Neural cell (in vitro differentiated cells): ENCODE results near the gene TRIO. TPM values are rescaled to one million over a fixed set of nuclear protein-coding genes. Genes with fewer than 3 reads are reported as not detected.

Experiments
- H2AFZ ChIP-seq: fragments of 200-600, 300-800 bp; sonication (generic), shearing (Covaris generic); 2 replicates; pipeline ENCODE4 v1.6.0; 2014; ENCODE audit warnings: low read depth, mild to moderate bottlenecking, antibody characterized with exemption, low read length, moderate library complexity
- H3F3A ChIP-seq: fragments of 200-600 bp; shearing (Covaris generic); 2 replicates; pipeline ENCODE4 v1.6.1; 2016; ENCODE audit warnings: mild to moderate bottlenecking, moderate library complexity, mixed read lengths, antibody characterized with exemption, low read length; ENCODE audit not compliant: insufficient read depth, poor library complexity, severe bottlenecking
- H3K27ac ChIP-seq: fragments of 200-600, 300-800 bp; sonication (generic), shearing (Covaris generic); 2 replicates; pipeline ENCODE4 v1.5.1; 2014; ENCODE audit warnings: mild to moderate bottlenecking, low read length, moderate library complexity
- H3K27me3 ChIP-seq: fragments of 300-800, 200-600 bp; sonication (generic), shearing (Covaris generic); 2 replicates; pipeline ENCODE4 v1.6.0; 2014; ENCODE audit warnings: mild to moderate bottlenecking, low read depth, low read length, moderate library complexity; ENCODE audit not compliant: insufficient read depth
- H3K36me3 ChIP-seq: fragments of 300-800, 200-600 bp; sonication (generic), shearing (Covaris generic); 2 replicates; pipeline ENCODE4 v1.5.1; 2014; ENCODE audit warnings: mild to moderate bottlenecking, antibody characterized with exemption, low read length, moderate library complexity; ENCODE audit not compliant: insufficient read depth
- H3K4me2 ChIP-seq: fragments of 300-800, 200-600 bp; sonication (generic), shearing (Covaris generic); 2 replicates; pipeline ENCODE4 v1.6.0; 2014; ENCODE audit warnings: mild to moderate bottlenecking, low read length
- H3K4me3 ChIP-seq: fragments of 300-800, 200-600 bp; sonication (generic), shearing (Covaris generic); 2 replicates; pipeline ENCODE4 v1.5.1; 2014; ENCODE audit warnings: mild to moderate bottlenecking, low read length, moderate library complexity
- H3K79me2 ChIP-seq: fragments of 200-600 bp; shearing (Covaris generic); replicated peaks from 2 replicates; pipeline ENCODE4 v1.6.0; 2014; ENCODE audit warnings: mild to moderate bottlenecking, low read length, moderate library complexity; ENCODE audit not compliant: insufficient read depth
- H3K9ac ChIP-seq: fragments of 300-800, 200-600 bp; sonication (generic), shearing (Covaris generic); 2 replicates; pipeline ENCODE4 v1.6.1; 2016; ENCODE audit warnings: mild to moderate bottlenecking, low read length, mixed read lengths
- H3K9me2 ChIP-seq: fragments of 200-600 bp; shearing (Covaris generic); 2 replicates; pipeline ENCODE4 v1.6.1; 2016; ENCODE audit warnings: mild to moderate bottlenecking, low read length, mixed read lengths; ENCODE audit not compliant: insufficient read depth
- H3K9me3 ChIP-seq: fragments of 200-600, 300-800 bp; sonication (generic), shearing (Covaris generic); 2 replicates; pipeline ENCODE4 v1.6.1; 2016; ENCODE audit warnings: mild to moderate bottlenecking, mixed run types, low read length, moderate library complexity, mixed read lengths
- H4K20me1 ChIP-seq: fragments of 200-600 bp; shearing (Covaris generic); 2 replicates; pipeline ENCODE4 v1.6.1; 2016; ENCODE audit warnings: mild to moderate bottlenecking, mixed run types; ENCODE audit not compliant: insufficient read depth
- EP300 ChIP-seq: fragments of 450-650 bp; conservative IDR thresholded peaks from 2 replicates; pipeline ENCODE4 v1.6.1; 2014; ENCODE audit warnings: antibody characterized with exemption, mild to moderate bottlenecking, moderate library complexity; ENCODE audit not compliant: poor library complexity, severe bottlenecking
- EZH2 ChIP-seq: fragments of 200-600, 300-800 bp; shearing (Covaris generic), sonication (generic); IDR thresholded peaks from 2 replicates; pipeline ENCODE4 v1.6.1; 2014; ENCODE audit warnings: antibody characterized with exemption, low read length, borderline replicate concordance, mild to moderate bottlenecking; ENCODE audit not compliant: insufficient read depth, poor library complexity, severe bottlenecking
- MXI1 ChIP-seq: fragments of 450-650 bp; conservative IDR thresholded peaks from 2 replicates; pipeline ENCODE4 v1.6.1; 2014; ENCODE audit warnings: antibody characterized with exemption, mild to moderate bottlenecking; ENCODE audit not compliant: poor library complexity, severe bottlenecking
- RAD21 ChIP-seq: fragments of 450-650 bp; conservative IDR thresholded peaks from 2 replicates; pipeline ENCODE4 v1.6.1; 2014; ENCODE audit warnings: antibody characterized with exemption, mild to moderate bottlenecking, moderate library complexity
- SMC3 ChIP-seq: fragments of 450-650 bp; conservative IDR thresholded peaks from 2 replicates; pipeline ENCODE4 v1.6.1; 2014; ENCODE audit warnings: antibody characterized with exemption, mild to moderate bottlenecking, moderate library complexity; ENCODE audit not compliant: poor library complexity
- TAF1 ChIP-seq: IDR thresholded peaks from 2 replicates; pipeline ENCODE4 v1.6.1; 2012; ENCODE audit warnings: low read depth
- polyA plus RNA-seq: library from polyadenylated mRNA; depleted of rRNA; stranded (reverse); fragments of >200 nt; gene quantifications from 2 replicates; pipeline ENCODE4 v1.2.3, GENCODE V29; 2014
- TF ChIP-seq, protein P1 (sequence below): IDR thresholded peaks from 2 replicates; pipeline ENCODE4 v1.6.1; 2012; ENCODE audit warnings: borderline replicate concordance
- TF ChIP-seq, protein P2 (sequence below): fragments of 450-650 bp; IDR thresholded peaks from 2 replicates; pipeline ENCODE4 v1.5.1; 2014; ENCODE audit warnings: antibody characterized with exemption, mild to moderate bottlenecking, moderate library complexity; ENCODE audit not compliant: poor library complexity, severe bottlenecking

TRIO gene
- polyA plus RNA-seq, 1 donor from 2014 or later, result 168 TPM

DNA sequence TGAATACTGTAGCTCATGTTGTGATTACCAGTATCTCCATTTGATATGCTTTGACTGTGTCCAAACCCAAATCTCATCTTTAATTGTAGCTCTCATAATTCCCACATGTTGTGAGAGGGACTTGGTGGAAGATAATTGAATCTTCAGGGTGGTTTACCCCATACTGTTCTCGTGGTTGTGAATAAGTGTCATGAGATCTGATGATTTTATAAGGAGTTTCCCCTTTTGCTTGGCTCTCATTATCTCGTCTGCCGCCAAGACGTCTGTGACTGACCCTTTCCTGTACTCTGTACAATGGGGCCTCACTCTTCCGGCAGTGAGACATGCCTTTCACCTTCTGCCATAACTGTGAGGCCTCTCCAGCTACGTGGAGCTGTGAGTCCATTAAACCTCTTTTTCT, 59.3 kb downstream of the TRIO start:
- Histone ChIP-seq H3K4me3 (no peak overlapping the region), H3K4me2 (no peak overlapping the region), H3K27ac (no peak overlapping the region), H3K9ac (no peak overlapping the region), H3K27me3 (no peaks in the 10 kb centered on the region), H3K36me3 (no peaks in the 10 kb centered on the region), H3K79me2 (peaks cover 84% of the 10 kb centered on the region), H4K20me1 (peaks cover 31% of the 10 kb centered on the region), H3K9me2 (no peaks in the 10 kb centered on the region), H3F3A (no peaks in the 10 kb centered on the region), H2AFZ (no peak overlapping the region), H3K9me3 (no peaks in the 10 kb centered on the region)
- no peak for TF ChIP-seq SMC3
- TF ChIP-seq EZH2, result no peak
- no peak for TF ChIP-seq MXI1
- TF ChIP-seq EP300, result no peak
- TF ChIP-seq, protein P1, sequence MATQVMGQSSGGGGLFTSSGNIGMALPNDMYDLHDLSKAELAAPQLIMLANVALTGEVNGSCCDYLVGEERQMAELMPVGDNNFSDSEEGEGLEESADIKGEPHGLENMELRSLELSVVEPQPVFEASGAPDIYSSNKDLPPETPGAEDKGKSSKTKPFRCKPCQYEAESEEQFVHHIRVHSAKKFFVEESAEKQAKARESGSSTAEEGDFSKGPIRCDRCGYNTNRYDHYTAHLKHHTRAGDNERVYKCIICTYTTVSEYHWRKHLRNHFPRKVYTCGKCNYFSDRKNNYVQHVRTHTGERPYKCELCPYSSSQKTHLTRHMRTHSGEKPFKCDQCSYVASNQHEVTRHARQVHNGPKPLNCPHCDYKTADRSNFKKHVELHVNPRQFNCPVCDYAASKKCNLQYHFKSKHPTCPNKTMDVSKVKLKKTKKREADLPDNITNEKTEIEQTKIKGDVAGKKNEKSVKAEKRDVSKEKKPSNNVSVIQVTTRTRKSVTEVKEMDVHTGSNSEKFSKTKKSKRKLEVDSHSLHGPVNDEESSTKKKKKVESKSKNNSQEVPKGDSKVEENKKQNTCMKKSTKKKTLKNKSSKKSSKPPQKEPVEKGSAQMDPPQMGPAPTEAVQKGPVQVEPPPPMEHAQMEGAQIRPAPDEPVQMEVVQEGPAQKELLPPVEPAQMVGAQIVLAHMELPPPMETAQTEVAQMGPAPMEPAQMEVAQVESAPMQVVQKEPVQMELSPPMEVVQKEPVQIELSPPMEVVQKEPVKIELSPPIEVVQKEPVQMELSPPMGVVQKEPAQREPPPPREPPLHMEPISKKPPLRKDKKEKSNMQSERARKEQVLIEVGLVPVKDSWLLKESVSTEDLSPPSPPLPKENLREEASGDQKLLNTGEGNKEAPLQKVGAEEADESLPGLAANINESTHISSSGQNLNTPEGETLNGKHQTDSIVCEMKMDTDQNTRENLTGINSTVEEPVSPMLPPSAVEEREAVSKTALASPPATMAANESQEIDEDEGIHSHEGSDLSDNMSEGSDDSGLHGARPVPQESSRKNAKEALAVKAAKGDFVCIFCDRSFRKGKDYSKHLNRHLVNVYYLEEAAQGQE, result no peak
- TF ChIP-seq, protein P2, sequence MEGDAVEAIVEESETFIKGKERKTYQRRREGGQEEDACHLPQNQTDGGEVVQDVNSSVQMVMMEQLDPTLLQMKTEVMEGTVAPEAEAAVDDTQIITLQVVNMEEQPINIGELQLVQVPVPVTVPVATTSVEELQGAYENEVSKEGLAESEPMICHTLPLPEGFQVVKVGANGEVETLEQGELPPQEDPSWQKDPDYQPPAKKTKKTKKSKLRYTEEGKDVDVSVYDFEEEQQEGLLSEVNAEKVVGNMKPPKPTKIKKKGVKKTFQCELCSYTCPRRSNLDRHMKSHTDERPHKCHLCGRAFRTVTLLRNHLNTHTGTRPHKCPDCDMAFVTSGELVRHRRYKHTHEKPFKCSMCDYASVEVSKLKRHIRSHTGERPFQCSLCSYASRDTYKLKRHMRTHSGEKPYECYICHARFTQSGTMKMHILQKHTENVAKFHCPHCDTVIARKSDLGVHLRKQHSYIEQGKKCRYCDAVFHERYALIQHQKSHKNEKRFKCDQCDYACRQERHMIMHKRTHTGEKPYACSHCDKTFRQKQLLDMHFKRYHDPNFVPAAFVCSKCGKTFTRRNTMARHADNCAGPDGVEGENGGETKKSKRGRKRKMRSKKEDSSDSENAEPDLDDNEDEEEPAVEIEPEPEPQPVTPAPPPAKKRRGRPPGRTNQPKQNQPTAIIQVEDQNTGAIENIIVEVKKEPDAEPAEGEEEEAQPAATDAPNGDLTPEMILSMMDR, result no peak
- no peak for TF ChIP-seq RAD21

DNA sequence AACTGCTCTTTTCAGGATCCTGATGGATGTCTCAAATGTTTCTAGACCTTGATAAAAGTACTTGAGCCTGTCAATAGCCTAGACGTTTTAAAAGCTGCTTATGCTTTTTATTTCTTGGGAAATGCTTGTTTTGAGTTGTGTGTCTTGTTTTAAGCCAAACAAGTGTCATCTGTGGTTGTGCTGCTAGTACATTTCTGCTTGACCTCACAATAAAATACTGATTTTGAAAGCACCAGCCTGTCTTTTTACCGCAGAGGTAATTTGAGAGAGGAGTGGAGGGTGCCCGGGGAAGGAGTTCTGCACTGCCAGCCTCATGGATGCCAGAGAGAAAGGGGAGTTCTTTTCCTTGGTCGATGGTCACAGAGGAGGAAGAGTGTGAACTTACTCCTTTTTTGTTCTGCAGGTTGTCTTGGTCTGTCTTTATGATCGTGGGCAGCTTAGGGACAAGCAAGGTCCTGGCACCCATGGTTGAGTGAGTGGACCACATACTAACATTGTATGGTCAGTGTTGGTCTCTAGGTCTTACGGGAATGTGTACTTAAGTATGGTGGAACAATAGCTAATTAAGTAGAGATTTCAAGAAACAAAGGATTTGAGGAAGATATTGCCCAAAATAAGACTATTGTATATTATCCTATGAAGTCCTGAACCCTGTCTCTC, 61.0 kb downstream of the TRIO start:
- no peaks in the 10 kb centered on the region for H3F3A ChIP-seq
- no peaks in the 10 kb centered on the region for H3K36me3 ChIP-seq
- H4K20me1 ChIP-seq, result peaks cover 33% of the 10 kb centered on the region
- no peak overlapping the region for H3K9ac ChIP-seq
- TF ChIP-seq EZH2, result no peak
- TF ChIP-seq TAF1, result no peak
- TF ChIP-seq, protein P2, result no peak
- TF ChIP-seq, protein P1, result no peak
- no peak for TF ChIP-seq SMC3
- no peak for TF ChIP-seq RAD21
- TF ChIP-seq EP300, result no peak
- no peak overlapping the region for H2AFZ ChIP-seq
- peaks cover 86% of the 10 kb centered on the region for H3K79me2 ChIP-seq
- H3K4me3 ChIP-seq, result peak overlapping the region; percentile 3
- no peak overlapping the region for H3K4me2 ChIP-seq
- no peaks in the 10 kb centered on the region for H3K9me3 ChIP-seq
- H3K27ac ChIP-seq, result no peak overlapping the region
- H3K27me3 ChIP-seq, result no peaks in the 10 kb centered on the region
- no peaks in the 10 kb centered on the region for H3K9me2 ChIP-seq
